Stimulated activated naive CD8-positive, alpha-beta T cell treated with anti-CD3 and anti-CD28 coated beads, Interleukin-15, Interleukin-2, amounts not matched to agents 100 ng/mL and 50 ng/mL, for 24 hours (primary cell): ENCODE results near the gene ACACA.

Source experiments
- H3K27ac Mint-ChIP-seq: one replicate; pipeline ENCODE4 v1.8.0; 2021; ENCODE audit warnings: mild to moderate bottlenecking, mixed read lengths
- H3K27me3 Mint-ChIP-seq: one replicate; pipeline ENCODE4 v1.8.0; 2021; ENCODE audit warnings: mixed read lengths
- H3K36me3 Mint-ChIP-seq: one replicate; pipeline ENCODE4 v1.8.0; 2021; ENCODE audit warnings: low read depth, mixed read lengths
- H3K4me1 Mint-ChIP-seq: one replicate; pipeline ENCODE4 v1.8.0; 2021; ENCODE audit warnings: low read depth, mixed read lengths
- H3K4me3 Mint-ChIP-seq: one replicate; pipeline ENCODE4 v1.8.0; 2021; ENCODE audit warnings: mild to moderate bottlenecking, mixed read lengths
- H3K9me3 Mint-ChIP-seq: one replicate; pipeline ENCODE4 v1.8.0; 2021; ENCODE audit warnings: mixed read lengths

The ACACA gene

GRCh38 chr17:37340804-37341203 lies 65.8 kb downstream of the ACACA start:
- H3K27me3 Mint-ChIP-seq: no peaks in the 10 kb centered on the region
- H3K36me3 Mint-ChIP-seq: peaks cover 39% of the 10 kb centered on the region
- peaks cover 13% of the 10 kb centered on the region for H3K4me1 Mint-ChIP-seq
- no peak overlapping the region for H3K27ac Mint-ChIP-seq
- no peaks in the 10 kb centered on the region for H3K9me3 Mint-ChIP-seq
- no peak overlapping the region for H3K4me3 Mint-ChIP-seq

GRCh38 chr17:37339321-37339720 lies 67.3 kb downstream of the ACACA start:
- Mint-ChIP-seq H3K9me3 (no peaks in the 10 kb centered on the region), H3K27ac (no peak overlapping the region), H3K4me1 (no peaks in the 10 kb centered on the region), H3K36me3 (peaks cover 34% of the 10 kb centered on the region), H3K27me3 (no peaks in the 10 kb centered on the region), H3K4me3 (no peak overlapping the region)

- Mint-ChIP-seq H3K36me3 (peaks cover 37% of the 10 kb centered on the region), H3K27ac (no peak overlapping the region), H3K4me1 (no peaks in the 10 kb centered on the region), H3K4me3 (no peak overlapping the region), H3K9me3 (no peaks in the 10 kb centered on the region), H3K27me3 (no peaks in the 10 kb centered on the region)
Observed at GRCh38 chr17:37338847-37339246, 67.8 kb downstream of the ACACA start.

GRCh38 chr17:37327341-37328090 lies 79.1 kb downstream of the ACACA start:
- H3K4me3 Mint-ChIP-seq: no peak overlapping the region
- H3K27me3 Mint-ChIP-seq: no peaks in the 10 kb centered on the region
- H3K27ac Mint-ChIP-seq: no peak overlapping the region
- peaks cover 43% of the 10 kb centered on the region for H3K36me3 Mint-ChIP-seq
- H3K9me3 Mint-ChIP-seq: no peaks in the 10 kb centered on the region
- H3K4me1 Mint-ChIP-seq: no peaks in the 10 kb centered on the region

- Mint-ChIP-seq H3K27me3 (no peaks in the 10 kb centered on the region), H3K4me3 (no peak overlapping the region), H3K9me3 (no peaks in the 10 kb centered on the region), H3K36me3 (peaks cover 36% of the 10 kb centered on the region), H3K4me1 (no peaks in the 10 kb centered on the region), H3K27ac (no peak overlapping the region)
Observed at GRCh38 chr17:37322826-37323561, 83.6 kb downstream of the ACACA start.

- Mint-ChIP-seq H3K4me1 (no peaks in the 10 kb centered on the region), H3K27ac (no peak overlapping the region), H3K27me3 (no peaks in the 10 kb centered on the region), H3K9me3 (no peaks in the 10 kb centered on the region), H3K4me3 (no peak overlapping the region), H3K36me3 (peaks cover 30% of the 10 kb centered on the region)
Observed at GRCh38 chr17:37322106-37322505, 84.5 kb downstream of the ACACA start.

- Mint-ChIP-seq H3K4me3 (no peak overlapping the region), H3K4me1 (no peaks in the 10 kb centered on the region), H3K27ac (no peak overlapping the region), H3K9me3 (no peaks in the 10 kb centered on the region), H3K27me3 (no peaks in the 10 kb centered on the region), H3K36me3 (peaks cover 33% of the 10 kb centered on the region)
Observed at GRCh38 chr17:37318931-37319594, 87.6 kb downstream of the ACACA start.

- peaks cover 26% of the 10 kb centered on the region for H3K36me3 Mint-ChIP-seq
- no peaks in the 10 kb centered on the region for H3K9me3 Mint-ChIP-seq
- no peaks in the 10 kb centered on the region for H3K4me1 Mint-ChIP-seq
- H3K27me3 Mint-ChIP-seq: no peaks in the 10 kb centered on the region
- no peak overlapping the region for H3K27ac Mint-ChIP-seq
- no peak overlapping the region for H3K4me3 Mint-ChIP-seq
Observed at GRCh38 chr17:37317867-37318266, 88.8 kb downstream of the ACACA start.

- H3K27me3 Mint-ChIP-seq: no peaks in the 10 kb centered on the region
- H3K36me3 Mint-ChIP-seq: peaks cover 28% of the 10 kb centered on the region
- no peaks in the 10 kb centered on the region for H3K9me3 Mint-ChIP-seq
Observed at GRCh38 chr17:37315601-37316000, 91.0 kb downstream of the ACACA start.

GRCh38 chr17:37312137-37312923 lies 94.3 kb downstream of the ACACA start:
- no peak overlapping the region for H3K27ac Mint-ChIP-seq
- no peaks in the 10 kb centered on the region for H3K27me3 Mint-ChIP-seq

More at GRCh38 chr17:37315601-37316000, 91.0 kb downstream of the ACACA start:
- Mint-ChIP-seq H3K27ac (no peak overlapping the region), H3K4me1 (no peaks in the 10 kb centered on the region), H3K4me3 (no peak overlapping the region)

GRCh38 chr17:37310940-37311339 lies 95.7 kb downstream of the ACACA start:
- peaks cover 33% of the 10 kb centered on the region for H3K36me3 Mint-ChIP-seq
- H3K4me3 Mint-ChIP-seq: no peak overlapping the region
- H3K4me1 Mint-ChIP-seq: no peaks in the 10 kb centered on the region
- no peaks in the 10 kb centered on the region for H3K9me3 Mint-ChIP-seq
- no peaks in the 10 kb centered on the region for H3K27me3 Mint-ChIP-seq
- H3K27ac Mint-ChIP-seq: no peak overlapping the region

More at GRCh38 chr17:37312137-37312923, 94.3 kb downstream of the ACACA start:
- Mint-ChIP-seq H3K9me3 (no peaks in the 10 kb centered on the region), H3K4me1 (no peaks in the 10 kb centered on the region), H3K36me3 (peaks cover 34% of the 10 kb centered on the region), H3K4me3 (no peak overlapping the region)

- Mint-ChIP-seq H3K27me3 (no peaks in the 10 kb centered on the region), H3K27ac (no peak overlapping the region), H3K4me3 (no peak overlapping the region), H3K4me1 (no peaks in the 10 kb centered on the region), H3K9me3 (no peaks in the 10 kb centered on the region), H3K36me3 (peaks cover 39% of the 10 kb centered on the region)
Observed at GRCh38 chr17:37309051-37309450, 97.6 kb downstream of the ACACA start.

GRCh38 chr17:37305406-37305905 lies 101.2 kb downstream of the ACACA start:
- Mint-ChIP-seq H3K27ac (no peak overlapping the region), H3K27me3 (no peaks in the 10 kb centered on the region), H3K4me1 (no peaks in the 10 kb centered on the region), H3K4me3 (no peak overlapping the region), H3K9me3 (no peaks in the 10 kb centered on the region), H3K36me3 (peaks cover 24% of the 10 kb centered on the region)

- Mint-ChIP-seq H3K27me3 (no peaks in the 10 kb centered on the region), H3K27ac (no peak overlapping the region), H3K9me3 (no peaks in the 10 kb centered on the region), H3K4me3 (no peak overlapping the region), H3K4me1 (peaks cover 5% of the 10 kb centered on the region), H3K36me3 (peaks cover 20% of the 10 kb centered on the region)
Observed at GRCh38 chr17:37301288-37301687, 105.3 kb downstream of the ACACA start.
